GM19193 (cell line): ENCODE data around the gene OGDHL.

Source experiments
- POLR2A ChIP-seq: IDR thresholded peaks from 4 replicates; pipeline ENCODE4 v1.6.1; 2011; ENCODE audit not compliant: insufficient read depth, insufficient read length; ENCODE audit errors: extremely low read depth

Gene OGDHL

GRCh38 chr10:49735161-49735560 lies 27.0 kb downstream of the OGDHL start:
- no peak for TF ChIP-seq POLR2A

GRCh38 chr10:49734676-49735075 lies 27.4 kb downstream of the OGDHL start:
- TF ChIP-seq POLR2A = no peak

GRCh38 chr10:49733866-49734265 lies 28.3 kb downstream of the OGDHL start:
- TF ChIP-seq POLR2A = no peak

- no peak for TF ChIP-seq POLR2A
These were observed 35.5 kb downstream of the OGDHL start for GRCh38 chr10:49726593-49726992.

GRCh38 chr10:49713266-49713665 lies 48.9 kb downstream of the OGDHL start:
- TF ChIP-seq POLR2A = no peak

GRCh38 chr10:49711481-49711880 lies 50.6 kb downstream of the OGDHL start:
- TF ChIP-seq POLR2A = no peak

GRCh38 chr10:49710966-49711365 lies 51.2 kb downstream of the OGDHL start:
- TF ChIP-seq POLR2A = no peak

GRCh38 chr10:49709934-49710333 lies 52.2 kb downstream of the OGDHL start:
- no peak for TF ChIP-seq POLR2A

- no peak for TF ChIP-seq POLR2A
These were observed 54.5 kb downstream of the OGDHL start for GRCh38 chr10:49707585-49707984.

GRCh38 chr10:49700997-49701396 lies 61.1 kb downstream of the OGDHL start:
- no peak for TF ChIP-seq POLR2A

- no peak for TF ChIP-seq POLR2A
These were observed 61.9 kb downstream of the OGDHL start for GRCh38 chr10:49700211-49700610.

GRCh38 chr10:49698679-49699078 lies 63.4 kb downstream of the OGDHL start:
- no peak for TF ChIP-seq POLR2A

GRCh38 chr10:49696311-49696710 lies 65.8 kb downstream of the OGDHL start:
- no peak for TF ChIP-seq POLR2A

GRCh38 chr10:49694466-49694865 lies 67.7 kb downstream of the OGDHL start:
- TF ChIP-seq POLR2A = no peak

GRCh38 chr10:49691588-49691987 lies 70.5 kb downstream of the OGDHL start:
- no peak for TF ChIP-seq POLR2A

- no peak for TF ChIP-seq POLR2A
These were observed 71.3 kb downstream of the OGDHL start for GRCh38 chr10:49690698-49691356.
